Nephron progenitor cell (in vitro differentiated cells): ENCODE data around the gene APOC1.
A peak's percentile ranks its signal among the peaks of the same experiment; 100 is the strongest.

Experiments
- DNase-seq: peaks from one replicate; pipeline ENCODE4 v3.0.0; 2021
- H3K27ac Mint-ChIP-seq: 2 replicates; pipeline ENCODE4 v1.8.0; 2021; ENCODE audit warnings: mild to moderate bottlenecking, moderate library complexity, mixed read lengths
- H3K27me3 Mint-ChIP-seq: 2 replicates; pipeline ENCODE4 v1.8.0; 2021; ENCODE audit warnings: mild to moderate bottlenecking, low read depth, mixed read lengths; ENCODE audit not compliant: poor library complexity
- H3K36me3 Mint-ChIP-seq: 2 replicates; pipeline ENCODE4 v1.8.0; 2021; ENCODE audit warnings: low read depth, mixed read lengths
- H3K4me1 Mint-ChIP-seq: 2 replicates; pipeline ENCODE4 v1.8.0; 2021; ENCODE audit warnings: mixed read lengths
- H3K4me3 Mint-ChIP-seq: 2 replicates; pipeline ENCODE4 v1.8.0; 2021; ENCODE audit warnings: mild to moderate bottlenecking, moderate library complexity, mixed read lengths
- H3K9me3 Mint-ChIP-seq: 2 replicates; pipeline ENCODE4 v1.8.0; 2021; ENCODE audit warnings: mild to moderate bottlenecking, moderate library complexity, mixed read lengths
- CTCF ChIP-seq: fragments of 200-600 bp; sonication (generic); IDR thresholded peaks from 2 replicates; pipeline ENCODE4 v1.5.0; 2021; ENCODE audit warnings: antibody characterized with exemption

Gene APOC1

GRCh38 chr19:44872661-44873060, 41.7 kb upstream of the APOC1 start:
- Mint-ChIP-seq H3K4me3 (no peak overlapping the region), H3K27me3 (peaks cover 7% of the 10 kb centered on the region), H3K27ac (peak overlapping the region; percentile 18), H3K4me1 (peaks cover 17% of the 10 kb centered on the region), H3K9me3 (no peaks in the 10 kb centered on the region), H3K36me3 (peaks cover 69% of the 10 kb centered on the region)
- DNase-seq = no peak
- no peak for TF ChIP-seq CTCF

- DNase-seq = no peak
- H3K27ac Mint-ChIP-seq = peak overlapping the region; percentile 97
- H3K4me3 Mint-ChIP-seq = no peak overlapping the region
- H3K9me3 Mint-ChIP-seq = no peaks in the 10 kb centered on the region
- H3K36me3 Mint-ChIP-seq = peaks cover 55% of the 10 kb centered on the region
- no peak for TF ChIP-seq CTCF
- peaks cover 7% of the 10 kb centered on the region for H3K27me3 Mint-ChIP-seq
- H3K4me1 Mint-ChIP-seq = peaks cover 31% of the 10 kb centered on the region
Observed at GRCh38 chr19:44874317-44874716, 40.1 kb upstream of the APOC1 start.

GRCh38 chr19:44875666-44876451, 38.5 kb upstream of the APOC1 start:
- H3K36me3 Mint-ChIP-seq = peaks cover 50% of the 10 kb centered on the region
- peaks cover 7% of the 10 kb centered on the region for H3K27me3 Mint-ChIP-seq
- peak overlapping the region; percentile 87 for H3K27ac Mint-ChIP-seq
- no peak overlapping the region for H3K4me3 Mint-ChIP-seq
- TF ChIP-seq CTCF = no peak
- H3K4me1 Mint-ChIP-seq = peaks cover 37% of the 10 kb centered on the region
- no peak for DNase-seq
- no peaks in the 10 kb centered on the region for H3K9me3 Mint-ChIP-seq

GRCh38 chr19:44876930-44877535, 37.4 kb upstream of the APOC1 start:
- no peak for DNase-seq
- Mint-ChIP-seq H3K4me1 (peaks cover 42% of the 10 kb centered on the region), H3K9me3 (no peaks in the 10 kb centered on the region), H3K36me3 (peaks cover 46% of the 10 kb centered on the region), H3K4me3 (no peak overlapping the region), H3K27me3 (peaks cover 7% of the 10 kb centered on the region), H3K27ac (peak overlapping the region; percentile 83)
- TF ChIP-seq CTCF = no peak

GRCh38 chr19:44878120-44878865, 36.1 kb upstream of the APOC1 start:
- DNase-seq = no peak
- Mint-ChIP-seq H3K4me3 (no peak overlapping the region), H3K9me3 (no peaks in the 10 kb centered on the region), H3K4me1 (peaks cover 42% of the 10 kb centered on the region), H3K27me3 (peaks cover 4% of the 10 kb centered on the region), H3K36me3 (peaks cover 39% of the 10 kb centered on the region), H3K27ac (peak overlapping the region; percentile 87)
- no peak for TF ChIP-seq CTCF
